ENCODE measurements around the gene B3GNT3. TPM values are rescaled to one million over a fixed set of nuclear protein-coding genes. Genes with fewer than 3 reads are reported as not detected.

The B3GNT3 gene
- total RNA-seq, 1 donor from 2014 or later, result not detected

GRCh38 chr19:17784201-17785008 lies 10.5 kb upstream of the B3GNT3 start:
- Mint-ChIP-seq H3K4me1 (peaks cover 9% of the 10 kb centered on the region), H3K27ac (no peak overlapping the region), H3K27me3 (ENCODE audit: insufficient read depth, low read depth) (peaks cover 3% of the 10 kb centered on the region), H3K4me3 (no peak overlapping the region), H3K9me3 (no peaks in the 10 kb centered on the region), H3K36me3 (peaks cover 10% of the 10 kb centered on the region)
- no peak overlapping the region for H3K27ac ChIP-seq
- no peak for TF ChIP-seq EZH2 (IDR thresholded peaks at IDR 0.05)
- no peak for TF ChIP-seq EZH2phosphoT487 (IDR thresholded peaks at IDR 0.05)
- TF ChIP-seq CTCF (IDR thresholded peaks at IDR 0.05), result peak; percentile 79
- H2AFZ ChIP-seq (replicated peaks), result no peak overlapping the region
- no peak overlapping the region for H3K4me3 ChIP-seq
- H3K27me3 ChIP-seq, result no peaks in the 10 kb centered on the region
- H3K36me3 ChIP-seq, result no peaks in the 10 kb centered on the region
- H4K20me1 ChIP-seq (ENCODE audit: low read depth), result peaks cover 18% of the 10 kb centered on the region
- no peak overlapping the region for H3K4me2 ChIP-seq
- H3F3A ChIP-seq (ENCODE audit: low read depth), result no peaks in the 10 kb centered on the region
- H3K9ac ChIP-seq, result no peak overlapping the region
- peak; percentile 59 for DNase-seq (ENCODE audit: low spot score)
- no peaks in the 10 kb centered on the region for H3K79me2 ChIP-seq (ENCODE audit: low read depth)
- no peaks in the 10 kb centered on the region for H3K4me1 ChIP-seq
- H3K9me3 ChIP-seq (ENCODE audit: low read depth), result no peaks in the 10 kb centered on the region

GRCh38 chr19:17787274-17787913 lies 7.5 kb upstream of the B3GNT3 start:
- no peaks in the 10 kb centered on the region for H3K27me3 Mint-ChIP-seq (ENCODE audit: insufficient read depth, low read depth)
- no peak overlapping the region for H3K4me2 ChIP-seq
- peaks cover 14% of the 10 kb centered on the region for H4K20me1 ChIP-seq (ENCODE audit: low read depth)
- H3K4me3 ChIP-seq, result no peak overlapping the region
- H3K9ac ChIP-seq, result no peak overlapping the region
- TF ChIP-seq CTCF (IDR thresholded peaks at IDR 0.05) (no peak), EZH2 (IDR thresholded peaks at IDR 0.05) (no peak), EZH2phosphoT487 (IDR thresholded peaks at IDR 0.05) (no peak)
- H3K4me1 Mint-ChIP-seq, result peaks cover 11% of the 10 kb centered on the region
- H3K27ac Mint-ChIP-seq, result no peak overlapping the region
- H3F3A ChIP-seq (ENCODE audit: low read depth), result no peaks in the 10 kb centered on the region
- H3K79me2 ChIP-seq (ENCODE audit: low read depth), result no peaks in the 10 kb centered on the region
- no peak overlapping the region for H3K4me3 Mint-ChIP-seq
- no peak overlapping the region for H3K27ac ChIP-seq
- no peaks in the 10 kb centered on the region for H3K36me3 ChIP-seq
- no peaks in the 10 kb centered on the region for H3K9me3 Mint-ChIP-seq
- no peak for DNase-seq (ENCODE audit: low spot score)
- no peaks in the 10 kb centered on the region for H3K4me1 ChIP-seq
- H3K27me3 ChIP-seq, result no peaks in the 10 kb centered on the region
- H3K9me3 ChIP-seq (ENCODE audit: low read depth), result no peaks in the 10 kb centered on the region
- H2AFZ ChIP-seq (replicated peaks), result no peak overlapping the region
- peaks cover 8% of the 10 kb centered on the region for H3K36me3 Mint-ChIP-seq

GRCh38 chr19:17788632-17789031 lies 6.3 kb upstream of the B3GNT3 start:
- H3K27ac Mint-ChIP-seq, result no peak overlapping the region
- H3K79me2 ChIP-seq (ENCODE audit: low read depth), result no peaks in the 10 kb centered on the region
- no peak overlapping the region for H3K4me3 ChIP-seq
- H3K9me3 Mint-ChIP-seq, result no peaks in the 10 kb centered on the region
- H3K4me1 ChIP-seq, result no peaks in the 10 kb centered on the region
- H4K20me1 ChIP-seq (ENCODE audit: low read depth), result peaks cover 12% of the 10 kb centered on the region
- H3K9ac ChIP-seq, result no peak overlapping the region
- peaks cover 3% of the 10 kb centered on the region for H3K27me3 Mint-ChIP-seq (ENCODE audit: insufficient read depth, low read depth)
- no peak overlapping the region for H3K4me3 Mint-ChIP-seq
- no peaks in the 10 kb centered on the region for H3K36me3 ChIP-seq
- no peak overlapping the region for H3K27ac ChIP-seq
- peaks cover 13% of the 10 kb centered on the region for H3K4me1 Mint-ChIP-seq
- DNase-seq (ENCODE audit: low spot score), result no peak
- H3K27me3 ChIP-seq, result peaks cover 5% of the 10 kb centered on the region
- H3K36me3 Mint-ChIP-seq, result peaks cover 5% of the 10 kb centered on the region
- H3F3A ChIP-seq (ENCODE audit: low read depth), result no peaks in the 10 kb centered on the region
- no peaks in the 10 kb centered on the region for H3K9me3 ChIP-seq (ENCODE audit: low read depth)
- no peak overlapping the region for H2AFZ ChIP-seq (replicated peaks)
- TF ChIP-seq CTCF (IDR thresholded peaks at IDR 0.05), result no peak
- TF ChIP-seq EZH2 (IDR thresholded peaks at IDR 0.05), result no peak
- no peak for TF ChIP-seq EZH2phosphoT487 (IDR thresholded peaks at IDR 0.05)
- no peak overlapping the region for H3K4me2 ChIP-seq

Measured in neural progenitor cell (in vitro differentiated cells).